GM19193 (cell line): Measurements from ENCODE around the gene SLC7A10.

ENCODE experiments used
- POLR2A ChIP-seq: IDR thresholded peaks from 4 replicates; pipeline ENCODE4 v1.6.1; 2011; ENCODE audit not compliant: insufficient read depth, insufficient read length; ENCODE audit errors: extremely low read depth

The SLC7A10 gene

GRCh38 chr19:33261511-33262189, 36.0 kb upstream of the SLC7A10 start:
- no peak for TF ChIP-seq POLR2A

GRCh38 chr19:33260628-33261418, 35.2 kb upstream of the SLC7A10 start:
- no peak for TF ChIP-seq POLR2A

GRCh38 chr19:33259539-33259938, 33.9 kb upstream of the SLC7A10 start:
- TF ChIP-seq POLR2A = no peak

GRCh38 chr19:33257828-33258227, 32.2 kb upstream of the SLC7A10 start:
- no peak for TF ChIP-seq POLR2A

- TF ChIP-seq POLR2A = no peak
Observed at GRCh38 chr19:33256261-33256660, 30.6 kb upstream of the SLC7A10 start.

- TF ChIP-seq POLR2A = no peak
Observed at GRCh38 chr19:33255781-33256180, 30.1 kb upstream of the SLC7A10 start.

GRCh38 chr19:33254245-33254824, 28.7 kb upstream of the SLC7A10 start:
- TF ChIP-seq POLR2A = no peak

GRCh38 chr19:33252971-33253370, 27.3 kb upstream of the SLC7A10 start:
- TF ChIP-seq POLR2A = no peak

GRCh38 chr19:33252418-33252962, 26.8 kb upstream of the SLC7A10 start:
- TF ChIP-seq POLR2A = no peak

GRCh38 chr19:33251526-33252090, 26.0 kb upstream of the SLC7A10 start:
- TF ChIP-seq POLR2A = no peak

GRCh38 chr19:33251076-33251475, 25.4 kb upstream of the SLC7A10 start:
- TF ChIP-seq POLR2A = no peak

GRCh38 chr19:33250500-33250899, 24.9 kb upstream of the SLC7A10 start:
- TF ChIP-seq POLR2A = no peak

GRCh38 chr19:33249740-33250366, 24.2 kb upstream of the SLC7A10 start:
- TF ChIP-seq POLR2A = no peak

GRCh38 chr19:33248954-33249613, 23.4 kb upstream of the SLC7A10 start:
- no peak for TF ChIP-seq POLR2A
